ENCODE results near the gene CPT1B.
"Not testable (repeated sequence)": the region's sequence is repeated elsewhere in the genome, so short reads cannot be mapped to it uniquely, and the experiment has no call there.

The CPT1B gene

DNA sequence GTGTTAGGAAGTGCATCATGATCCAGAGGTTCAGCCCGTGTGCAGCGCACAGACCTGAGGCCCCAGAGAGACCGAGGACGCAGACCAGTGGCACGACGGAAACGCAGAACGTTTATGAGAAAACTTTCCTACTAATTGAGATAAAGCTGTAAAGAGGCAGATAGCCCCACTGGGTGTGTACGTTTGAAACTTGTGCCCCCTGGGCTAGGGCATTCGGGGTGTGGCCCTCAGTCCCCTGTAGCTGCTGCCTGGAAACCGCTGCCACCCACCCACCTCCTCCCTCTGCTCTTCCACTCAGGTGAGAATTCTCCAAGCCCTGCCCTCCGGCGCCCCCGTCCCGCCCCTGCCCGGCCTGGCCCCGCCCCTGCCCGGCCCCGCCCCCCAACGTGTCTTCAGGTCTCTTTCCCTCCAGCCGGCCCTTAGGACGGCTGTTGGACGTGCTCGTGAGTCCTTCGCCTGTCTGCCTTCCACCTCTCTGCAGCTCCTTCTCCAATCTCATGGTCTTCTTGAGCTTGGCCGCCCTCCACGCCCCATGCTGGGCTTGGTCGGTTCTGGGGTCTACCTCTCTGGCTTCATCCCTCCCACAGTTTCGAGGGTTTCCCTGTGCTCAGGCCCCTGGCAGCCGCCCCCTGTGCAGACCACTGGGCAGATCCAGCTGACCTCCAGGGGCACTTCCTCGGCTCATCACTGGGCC is 34.4 kb upstream of the CPT1B start:
- no peak overlapping the region for H3K4me3 ChIP-seq (ENCODE audit: insufficient read length, low read depth)

DNA sequence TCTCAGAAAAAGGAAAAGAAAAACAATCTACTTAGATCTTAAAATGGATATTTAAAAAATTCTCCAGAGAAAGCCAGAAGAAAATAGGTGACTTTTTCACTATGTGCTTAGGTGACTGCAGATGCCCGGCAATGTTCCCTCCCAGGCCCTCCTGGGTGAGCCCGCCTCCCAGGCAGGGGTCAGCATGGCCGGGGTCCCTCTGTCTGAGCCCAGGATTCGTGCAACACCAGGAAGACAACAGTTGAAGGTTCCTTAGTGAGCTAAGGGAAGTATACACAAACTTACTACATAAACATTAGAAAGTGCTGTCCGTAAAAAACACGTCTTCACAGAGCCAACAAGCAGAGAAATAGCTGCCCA is 33.9 kb upstream of the CPT1B start:
- DNase-seq (ENCODE audit: low read depth, low spot score) = no peak
- Histone ChIP-seq H3K4me1 (ENCODE audit: insufficient read depth, insufficient read length) (peaks cover 9% of the 10 kb centered on the region), H3K9me3 (ENCODE audit: insufficient read depth, low read length) (no peaks in the 10 kb centered on the region), H3K27me3 (ENCODE audit: insufficient read depth, insufficient read length) (peaks cover 5% of the 10 kb centered on the region), H3K4me3 (ENCODE audit: insufficient read length, low read depth) (no peak overlapping the region), H3K9ac (ENCODE audit: insufficient read length, low read depth) (no peak overlapping the region), H3K36me3 (ENCODE audit: insufficient read depth, insufficient read length, low read length) (no peaks in the 10 kb centered on the region)
- no peak for TF ChIP-seq SUZ12 (IDR thresholded peaks at IDR 0.05; ENCODE audit: extremely low read depth, insufficient read depth, insufficient read length)
- TF ChIP-seq ZNF274 (IDR thresholded peaks at IDR 0.05; ENCODE audit: low read depth, low read length) = no peak
- no peak for TF ChIP-seq YY1 (IDR thresholded peaks at IDR 0.05; ENCODE audit: insufficient read depth, insufficient read length)

More for the DNA sequence above, 34.4 kb upstream of the CPT1B start:
- no peak overlapping the region for H3K9ac ChIP-seq (ENCODE audit: insufficient read length, low read depth)
- peaks cover 9% of the 10 kb centered on the region for H3K4me1 ChIP-seq (ENCODE audit: insufficient read depth, insufficient read length)
- no peaks in the 10 kb centered on the region for H3K36me3 ChIP-seq (ENCODE audit: insufficient read depth, insufficient read length, low read length)
- H3K9me3 ChIP-seq (ENCODE audit: insufficient read depth, low read length) = no peaks in the 10 kb centered on the region
- TF ChIP-seq YY1 (IDR thresholded peaks at IDR 0.05; ENCODE audit: insufficient read depth, insufficient read length) = no peak
- TF ChIP-seq SUZ12 (IDR thresholded peaks at IDR 0.05; ENCODE audit: extremely low read depth, insufficient read depth, insufficient read length) = no peak
- TF ChIP-seq ZNF274 (IDR thresholded peaks at IDR 0.05; ENCODE audit: low read depth, low read length) = no peak
- DNase-seq (ENCODE audit: low read depth, low spot score) = no peak
- peaks cover 5% of the 10 kb centered on the region for H3K27me3 ChIP-seq (ENCODE audit: insufficient read depth, insufficient read length)

DNA sequence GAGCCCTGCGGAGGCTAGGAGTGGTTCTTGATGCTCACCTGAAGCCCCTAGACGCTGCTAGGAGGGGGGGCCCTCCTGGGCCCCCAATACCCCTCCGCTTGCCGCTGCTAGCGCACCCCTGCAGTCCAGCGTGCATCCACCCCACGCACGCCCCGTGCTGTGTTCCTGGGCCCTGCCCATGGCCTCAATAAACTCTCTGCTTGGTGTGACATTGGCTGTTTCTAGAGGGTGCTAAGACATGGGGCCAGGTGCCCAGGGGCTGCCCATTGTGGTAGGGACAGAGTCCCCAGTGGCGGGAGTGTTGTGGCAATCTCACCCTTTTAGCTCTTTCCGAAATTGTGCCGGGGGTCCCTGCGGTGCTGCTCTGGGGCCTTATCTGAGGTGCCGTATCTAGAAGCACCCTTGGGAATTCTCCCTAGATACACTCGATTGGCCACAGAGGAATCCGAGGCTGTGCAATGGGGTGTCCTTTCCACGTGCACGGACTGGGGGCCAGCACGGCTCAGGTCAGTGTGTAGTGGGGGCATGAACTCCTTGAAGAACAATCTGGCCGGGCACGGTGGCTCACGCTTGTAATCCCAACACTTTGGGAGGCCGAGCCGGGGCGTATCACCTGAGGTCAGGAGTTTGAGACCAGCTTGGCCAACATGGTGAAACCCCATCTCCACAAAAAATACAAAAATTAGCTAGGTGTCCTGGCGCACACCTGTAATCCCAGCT is 33.3 kb upstream of the CPT1B start:
- peaks cover 9% of the 10 kb centered on the region for H3K4me1 ChIP-seq (ENCODE audit: insufficient read depth, insufficient read length)
- H3K9ac ChIP-seq (ENCODE audit: insufficient read length, low read depth) = no peak overlapping the region
- no peak for DNase-seq (ENCODE audit: low read depth, low spot score)
- H3K4me3 ChIP-seq (ENCODE audit: insufficient read length, low read depth) = no peak overlapping the region
- TF ChIP-seq ZNF274 (IDR thresholded peaks at IDR 0.05; ENCODE audit: low read depth, low read length) = no peak
- no peak for TF ChIP-seq SUZ12 (IDR thresholded peaks at IDR 0.05; ENCODE audit: extremely low read depth, insufficient read depth, insufficient read length)
- TF ChIP-seq YY1 (IDR thresholded peaks at IDR 0.05; ENCODE audit: insufficient read depth, insufficient read length) = no peak
- H3K36me3 ChIP-seq (ENCODE audit: insufficient read depth, insufficient read length, low read length) = no peaks in the 10 kb centered on the region
- H3K9me3 ChIP-seq (ENCODE audit: insufficient read depth, low read length) = no peaks in the 10 kb centered on the region
- H3K27me3 ChIP-seq (ENCODE audit: insufficient read depth, insufficient read length) = peaks cover 5% of the 10 kb centered on the region

GRCh38 chr22:50610581-50610980 is 32.4 kb upstream of the CPT1B start:
- H3K4me3 ChIP-seq (ENCODE audit: insufficient read length, low read depth) = no peak overlapping the region
- H3K9me3 ChIP-seq (ENCODE audit: insufficient read depth, low read length) = no peaks in the 10 kb centered on the region
- no peak for DNase-seq (ENCODE audit: low read depth, low spot score)
- TF ChIP-seq ZNF274 (IDR thresholded peaks at IDR 0.05; ENCODE audit: low read depth, low read length) (no peak), SUZ12 (IDR thresholded peaks at IDR 0.05; ENCODE audit: extremely low read depth, insufficient read depth, insufficient read length) (no peak), YY1 (IDR thresholded peaks at IDR 0.05; ENCODE audit: insufficient read depth, insufficient read length) (no peak)
- H3K4me1 ChIP-seq (ENCODE audit: insufficient read depth, insufficient read length) = peaks cover 9% of the 10 kb centered on the region
- H3K9ac ChIP-seq (ENCODE audit: insufficient read length, low read depth) = no peak overlapping the region
- H3K36me3 ChIP-seq (ENCODE audit: insufficient read depth, insufficient read length, low read length) = peaks cover 7% of the 10 kb centered on the region
- peaks cover 5% of the 10 kb centered on the region for H3K27me3 ChIP-seq (ENCODE audit: insufficient read depth, insufficient read length)

GRCh38 chr22:50610041-50610451 is 31.8 kb upstream of the CPT1B start:
- Histone ChIP-seq H3K9me3 (ENCODE audit: insufficient read depth, low read length) (no peaks in the 10 kb centered on the region), H3K27me3 (ENCODE audit: insufficient read depth, insufficient read length) (peaks cover 5% of the 10 kb centered on the region), H3K9ac (ENCODE audit: insufficient read length, low read depth) (no peak overlapping the region), H3K36me3 (ENCODE audit: insufficient read depth, insufficient read length, low read length) (peaks cover 11% of the 10 kb centered on the region), H3K4me3 (ENCODE audit: insufficient read length, low read depth) (no peak overlapping the region), H3K4me1 (ENCODE audit: insufficient read depth, insufficient read length) (peaks cover 9% of the 10 kb centered on the region)
- DNase-seq (ENCODE audit: low read depth, low spot score) = no peak
- TF ChIP-seq ZNF274 (IDR thresholded peaks at IDR 0.05; ENCODE audit: low read depth, low read length) (no peak), YY1 (IDR thresholded peaks at IDR 0.05; ENCODE audit: insufficient read depth, insufficient read length) (no peak), SUZ12 (IDR thresholded peaks at IDR 0.05; ENCODE audit: extremely low read depth, insufficient read depth, insufficient read length) (no peak)

DNA sequence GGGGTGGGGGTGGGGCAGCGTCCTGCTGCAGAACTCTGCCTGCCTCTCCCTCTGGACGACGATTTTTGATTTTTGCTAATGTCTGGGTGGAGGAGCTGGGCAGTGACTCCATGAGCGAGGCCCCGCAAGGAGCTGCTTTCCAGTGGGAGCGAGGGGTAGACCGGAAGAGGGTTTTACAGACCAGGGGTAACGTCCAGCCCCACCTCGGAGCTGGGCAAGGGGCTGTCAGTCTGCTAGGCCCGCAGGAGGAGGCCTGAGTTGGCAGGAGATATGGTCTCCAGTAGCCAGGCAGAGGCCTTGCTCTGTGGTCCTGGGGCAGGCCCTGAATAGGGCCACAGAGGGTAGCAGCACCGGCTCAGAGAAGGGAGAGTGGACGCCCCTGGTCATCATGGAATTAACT is 31.4 kb upstream of the CPT1B start:
- no peak for TF ChIP-seq ZNF274 (IDR thresholded peaks at IDR 0.05; ENCODE audit: low read depth, low read length)
- no peak for TF ChIP-seq YY1 (IDR thresholded peaks at IDR 0.05; ENCODE audit: insufficient read depth, insufficient read length)

DNA sequence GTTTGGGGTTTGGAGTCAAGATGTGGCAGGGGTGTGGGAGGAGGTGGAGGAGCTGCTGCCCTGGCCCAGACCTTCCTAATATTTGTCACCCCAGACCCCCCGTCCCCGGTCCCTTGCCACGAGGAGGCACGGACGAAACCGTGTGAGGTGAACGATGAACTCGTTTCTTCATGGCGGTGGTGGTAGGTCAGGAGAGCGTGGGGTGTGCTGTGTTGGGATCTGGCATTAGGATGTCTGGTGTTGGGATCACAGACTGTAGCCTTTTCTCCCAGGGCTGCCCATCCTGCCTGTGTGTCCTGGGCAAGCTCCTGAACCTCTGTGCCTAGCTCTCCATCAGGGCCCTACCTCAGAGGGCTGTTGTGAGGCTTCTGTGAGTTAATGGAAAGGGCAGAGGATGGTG is 30.8 kb upstream of the CPT1B start:
- no peak for DNase-seq (ENCODE audit: low read depth, low spot score)
- H3K4me1 ChIP-seq (ENCODE audit: insufficient read depth, insufficient read length) = peaks cover 9% of the 10 kb centered on the region
- no peak overlapping the region for H3K4me3 ChIP-seq (ENCODE audit: insufficient read length, low read depth)
- H3K9ac ChIP-seq (ENCODE audit: insufficient read length, low read depth) = no peak overlapping the region
- H3K36me3 ChIP-seq (ENCODE audit: insufficient read depth, insufficient read length, low read length) = peaks cover 17% of the 10 kb centered on the region
- no peaks in the 10 kb centered on the region for H3K9me3 ChIP-seq (ENCODE audit: insufficient read depth, low read length)
- peaks cover 5% of the 10 kb centered on the region for H3K27me3 ChIP-seq (ENCODE audit: insufficient read depth, insufficient read length)
- TF ChIP-seq ZNF274 (IDR thresholded peaks at IDR 0.05; ENCODE audit: low read depth, low read length) (no peak), YY1 (IDR thresholded peaks at IDR 0.05; ENCODE audit: insufficient read depth, insufficient read length) (no peak), SUZ12 (IDR thresholded peaks at IDR 0.05; ENCODE audit: extremely low read depth, insufficient read depth, insufficient read length) (no peak)

More for the DNA sequence above, 31.4 kb upstream of the CPT1B start:
- H3K9me3 ChIP-seq (ENCODE audit: insufficient read depth, low read length) = no peaks in the 10 kb centered on the region
- no peak for DNase-seq (ENCODE audit: low read depth, low spot score)
- peaks cover 15% of the 10 kb centered on the region for H3K36me3 ChIP-seq (ENCODE audit: insufficient read depth, insufficient read length, low read length)
- no peak overlapping the region for H3K4me3 ChIP-seq (ENCODE audit: insufficient read length, low read depth)
- H3K27me3 ChIP-seq (ENCODE audit: insufficient read depth, insufficient read length) = peaks cover 5% of the 10 kb centered on the region
- no peak overlapping the region for H3K9ac ChIP-seq (ENCODE audit: insufficient read length, low read depth)
- peaks cover 9% of the 10 kb centered on the region for H3K4me1 ChIP-seq (ENCODE audit: insufficient read depth, insufficient read length)

- H3K9ac ChIP-seq (ENCODE audit: insufficient read length, low read depth); H3K4me3 ChIP-seq (ENCODE audit: insufficient read length, low read depth); H3K27me3 ChIP-seq (ENCODE audit: insufficient read depth, insufficient read length); DNase-seq (ENCODE audit: low read depth, low spot score); H3K4me1 ChIP-seq (ENCODE audit: insufficient read depth, insufficient read length); H3K9me3 ChIP-seq (ENCODE audit: insufficient read depth, low read length): not testable (repeated sequence)
- H3K36me3 ChIP-seq (ENCODE audit: insufficient read depth, insufficient read length, low read length) = peaks cover 17% of the 10 kb centered on the region
These were observed 30.0 kb upstream of the CPT1B start for GRCh38 chr22:50608058-50608840.

Data from NT2/D1 (cell line).